ENCODE measurements around the gene ABLIM1. TPM values are rescaled to one million over a fixed set of nuclear protein-coding genes. Genes with fewer than 3 reads are reported as not detected.

ABLIM1 gene
- total RNA-seq, 4 donors from 2014 or later, result 152 to 373 (median 209) TPM

DNA sequence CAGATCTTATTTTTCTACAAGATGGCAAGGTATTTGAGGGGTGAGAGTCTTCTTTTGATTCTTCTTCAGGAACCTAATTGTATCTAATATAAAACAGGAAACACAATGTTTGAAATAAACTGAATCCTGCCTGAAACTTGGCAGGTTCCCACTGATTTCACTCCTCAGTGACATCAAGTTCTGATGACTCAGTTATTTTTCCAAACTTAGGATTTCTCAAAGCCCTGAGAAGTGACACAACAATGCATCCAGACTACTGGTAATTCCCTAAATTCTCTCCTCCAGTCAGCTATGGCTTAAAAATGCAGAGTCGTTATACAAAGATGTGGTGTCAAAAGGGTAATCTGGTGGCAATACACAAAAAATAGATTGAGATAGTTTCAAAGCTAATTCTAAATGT lies 80.9 kb downstream of the ABLIM1 start:
- Histone ChIP-seq H3K4me3 (no peak overlapping the region), H3K9me3 (no peaks in the 10 kb centered on the region), H3K27me3 (no peaks in the 10 kb centered on the region), H3K27ac (peak overlapping the region in 2 of 4 donors; percentile 73 to 77), H3K36me3 (no peaks in the 10 kb centered on the region), H3K4me1 (peaks cover 0 to 35% (median 7%) of the 10 kb centered on the region in 4 donors)
- DNase-seq (ENCODE audit: low spot score in 2 of 2), result peak in 1 of 2 donors; percentile 50
- WGBS, 2 donors, result 25 to 26% methylated on average over 1 of the region's 1 CpG
- TF ChIP-seq EP300 (IDR thresholded peaks at IDR 0.05) (peak in 1 of 2 donors; percentile 66), POLR2A (IDR thresholded peaks at IDR 0.05) (no peak)
- TF ChIP-seq, protein P1, sequence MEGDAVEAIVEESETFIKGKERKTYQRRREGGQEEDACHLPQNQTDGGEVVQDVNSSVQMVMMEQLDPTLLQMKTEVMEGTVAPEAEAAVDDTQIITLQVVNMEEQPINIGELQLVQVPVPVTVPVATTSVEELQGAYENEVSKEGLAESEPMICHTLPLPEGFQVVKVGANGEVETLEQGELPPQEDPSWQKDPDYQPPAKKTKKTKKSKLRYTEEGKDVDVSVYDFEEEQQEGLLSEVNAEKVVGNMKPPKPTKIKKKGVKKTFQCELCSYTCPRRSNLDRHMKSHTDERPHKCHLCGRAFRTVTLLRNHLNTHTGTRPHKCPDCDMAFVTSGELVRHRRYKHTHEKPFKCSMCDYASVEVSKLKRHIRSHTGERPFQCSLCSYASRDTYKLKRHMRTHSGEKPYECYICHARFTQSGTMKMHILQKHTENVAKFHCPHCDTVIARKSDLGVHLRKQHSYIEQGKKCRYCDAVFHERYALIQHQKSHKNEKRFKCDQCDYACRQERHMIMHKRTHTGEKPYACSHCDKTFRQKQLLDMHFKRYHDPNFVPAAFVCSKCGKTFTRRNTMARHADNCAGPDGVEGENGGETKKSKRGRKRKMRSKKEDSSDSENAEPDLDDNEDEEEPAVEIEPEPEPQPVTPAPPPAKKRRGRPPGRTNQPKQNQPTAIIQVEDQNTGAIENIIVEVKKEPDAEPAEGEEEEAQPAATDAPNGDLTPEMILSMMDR (IDR thresholded peaks at IDR 0.05), result no peak

DNA sequence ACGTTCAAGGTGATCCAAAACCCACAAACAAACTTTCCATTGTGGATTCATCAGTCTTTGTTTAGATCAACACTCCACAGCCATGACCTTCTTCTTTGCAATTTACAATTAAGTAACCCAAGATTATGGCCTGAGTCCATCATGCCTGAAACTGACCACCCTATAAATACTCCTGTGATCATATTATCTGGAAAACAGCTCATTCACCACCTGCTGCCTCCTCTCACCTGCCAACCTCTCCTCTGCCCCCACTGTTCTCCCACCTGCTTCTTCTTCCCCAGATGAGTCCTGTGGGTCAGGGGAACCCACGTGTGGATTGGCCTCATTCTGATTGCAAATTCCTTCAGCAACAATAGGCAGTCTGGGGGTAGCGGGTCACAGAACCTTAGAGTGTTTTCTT lies 81.4 kb downstream of the ABLIM1 start:
- Histone ChIP-seq H3K27me3 (no peaks in the 10 kb centered on the region), H3K27ac (peak overlapping the region in 2 of 4 donors; percentile 73 to 77), H3K4me3 (no peak overlapping the region), H3K36me3 (no peaks in the 10 kb centered on the region), H3K4me1 (peaks cover 0 to 39% (median 9%) of the 10 kb centered on the region in 4 donors), H3K9me3 (no peaks in the 10 kb centered on the region)
- DNase-seq (ENCODE audit: low spot score in 2 of 2), result no peak
- 66 to 68% methylated on average over 3 of the region's 3 CpGs for WGBS, 2 donors
- TF ChIP-seq POLR2A (IDR thresholded peaks at IDR 0.05) (no peak), EP300 (IDR thresholded peaks at IDR 0.05) (no peak)
- TF ChIP-seq, protein P1 (IDR thresholded peaks at IDR 0.05), result no peak

DNA sequence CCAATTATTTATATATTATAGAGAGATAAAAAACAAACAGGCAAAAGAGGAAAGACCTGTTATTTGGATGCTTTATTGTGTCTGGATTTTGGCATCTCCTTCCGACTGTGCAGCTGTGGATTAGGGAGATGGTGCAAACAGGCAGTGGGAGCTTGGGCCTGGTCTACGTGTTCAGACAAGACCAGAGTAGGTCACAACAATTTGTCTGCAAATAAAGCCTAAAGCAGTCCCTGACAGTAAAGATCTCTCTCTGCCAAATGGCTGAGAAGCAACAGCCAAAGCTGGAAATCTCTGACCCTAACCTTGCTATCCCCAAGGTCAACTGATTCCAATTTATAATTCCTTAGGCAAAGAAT lies 82.0 kb downstream of the ABLIM1 start:
- no peak overlapping the region for H3K4me3 ChIP-seq
- TF ChIP-seq POLR2A (IDR thresholded peaks at IDR 0.05) (no peak), EP300 (IDR thresholded peaks at IDR 0.05) (no peak)
- TF ChIP-seq, protein P1 (IDR thresholded peaks at IDR 0.05), result no peak
- peaks cover 0 to 1% (median 0%) of the 10 kb centered on the region in 3 donors for H3K36me3 ChIP-seq
- H3K9me3 ChIP-seq, result no peaks in the 10 kb centered on the region
- peaks cover 0 to 46% (median 9%) of the 10 kb centered on the region in 4 donors for H3K4me1 ChIP-seq
- H3K27ac ChIP-seq, result peak overlapping the region in 3 of 4 donors; percentile 28 to 77 (median 73)
- WGBS, 2 donors, result 52 to 54% methylated on average over 2 of the region's 2 CpGs
- no peaks in the 10 kb centered on the region for H3K27me3 ChIP-seq
- DNase-seq (ENCODE audit: low spot score in 2 of 2), result no peak

DNA sequence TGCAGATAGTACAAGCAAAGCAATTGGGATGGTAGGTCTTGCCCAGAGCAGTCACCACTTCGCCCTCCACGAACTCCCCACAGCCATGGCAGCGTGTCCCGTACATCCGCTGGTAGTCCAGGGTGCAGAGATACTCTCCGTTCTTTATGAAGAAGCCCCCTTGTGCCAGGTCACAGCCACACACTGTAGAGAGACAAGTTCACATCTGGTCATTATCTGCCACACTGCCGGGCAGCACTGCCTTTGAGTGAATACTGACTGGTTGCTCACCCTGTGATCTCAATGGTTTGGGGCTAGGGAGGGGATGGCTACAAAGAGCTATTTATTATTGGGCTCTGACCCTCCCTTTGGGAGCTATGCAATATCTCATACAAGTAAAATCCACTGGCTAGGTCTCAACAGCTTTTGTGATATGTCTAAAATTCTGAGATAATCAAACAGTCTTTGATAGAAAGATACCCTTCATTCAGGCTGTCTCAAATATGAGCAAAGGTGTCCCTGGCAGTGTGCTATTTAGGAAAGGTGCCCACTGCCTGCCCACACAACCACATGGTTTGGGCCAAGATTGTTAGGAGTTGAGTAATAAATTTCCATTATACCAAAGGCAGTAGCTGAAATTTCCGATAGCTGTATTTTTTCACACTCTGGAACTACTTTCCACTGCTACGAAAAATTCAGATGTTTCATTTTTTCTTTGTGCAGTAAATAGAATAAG lies 82.5 kb downstream of the ABLIM1 start:
- Histone ChIP-seq H3K36me3 (peaks cover 0 to 4% (median 0%) of the 10 kb centered on the region in 3 donors), H3K27ac (peak overlapping the region in 2 of 4 donors; percentile 77 to 78), H3K4me1 (peaks cover 0 to 47% (median 9%) of the 10 kb centered on the region in 4 donors), H3K4me3 (peak overlapping the region in 2 of 4 donors; percentile 12 to 27), H3K27me3 (no peaks in the 10 kb centered on the region), H3K9me3 (no peaks in the 10 kb centered on the region)
- WGBS, 2 donors, result 63 to 68% methylated on average over 9 of the region's 9 CpGs
- TF ChIP-seq EP300 (IDR thresholded peaks at IDR 0.05), result peak in 1 of 2 donors; percentile 19
- TF ChIP-seq, protein P1 (IDR thresholded peaks at IDR 0.05), result no peak
- no peak for DNase-seq (ENCODE audit: low spot score in 2 of 2)

DNA sequence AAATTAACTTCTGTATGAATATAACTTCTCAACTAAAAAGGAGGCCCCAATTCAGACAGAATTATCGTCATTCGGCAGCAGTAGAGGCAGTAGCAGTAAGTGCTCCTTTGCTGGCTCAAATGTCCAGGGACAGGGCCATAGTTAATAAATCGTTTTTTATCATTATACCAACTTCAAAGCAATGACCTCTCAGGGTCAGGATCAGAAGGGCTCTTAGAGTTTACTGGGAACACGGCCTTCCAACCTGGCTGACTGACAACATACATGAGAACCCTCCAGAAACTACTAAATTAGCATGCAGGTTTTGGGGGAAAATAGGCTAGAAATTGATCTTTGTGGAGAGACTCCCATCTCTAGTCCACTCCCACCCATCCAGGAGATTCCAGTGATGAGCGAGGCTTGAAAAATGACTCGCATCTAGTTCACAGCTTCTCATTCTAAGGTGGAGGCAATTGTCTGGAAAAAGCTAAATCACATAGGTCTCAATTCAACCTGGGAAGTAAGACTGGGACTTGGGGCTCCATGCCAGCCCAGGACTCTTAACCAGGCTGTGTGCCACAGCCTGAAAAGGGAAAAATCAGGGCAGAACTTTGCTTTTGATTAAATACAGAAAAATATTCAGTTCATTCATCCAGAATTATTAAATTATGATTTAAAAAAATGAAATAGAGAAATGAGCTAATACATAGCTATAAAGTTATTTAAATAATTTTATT lies 84.6 kb downstream of the ABLIM1 start:
- Histone ChIP-seq H3K27ac (peak overlapping the region in 2 of 4 donors; percentile 77 to 78), H3K4me1 (peaks cover 0 to 47% (median 9%) of the 10 kb centered on the region in 4 donors), H3K4me3 (peak overlapping the region in 1 of 4 donors; percentile 4), H3K27me3 (no peaks in the 10 kb centered on the region), H3K9me3 (no peaks in the 10 kb centered on the region), H3K36me3 (peaks cover 0 to 4% (median 0%) of the 10 kb centered on the region in 3 donors)
- whole genome bisulfite sequencing, 2 donors, result 53 to 60% methylated on average over 6 of the region's 6 CpGs
- no peak for TF ChIP-seq EP300 (IDR thresholded peaks at IDR 0.05)
- no peak for TF ChIP-seq POLR2A (IDR thresholded peaks at IDR 0.05)
- TF ChIP-seq, protein P1 (IDR thresholded peaks at IDR 0.05), result no peak
- DNase-seq (ENCODE audit: low spot score in 2 of 2), result no peak
